Colonic mucosa (tissue), 4 donors: Measurements from ENCODE around the gene SLC39A13. TPM values are rescaled to one million over a fixed set of nuclear protein-coding genes. Genes with fewer than 3 reads are reported as not detected.
A peak's percentile ranks its signal among the peaks of the same experiment; 100 is the strongest.

Source experiments
- DNase-seq: peaks from one replicate; pipeline ENCODE4 v3.0.0-alpha.2; 2020
- H3K27ac ChIP-seq: fragments of 200-600 bp; one replicate; pipeline ENCODE4 v1.8.0; 2021
- H3K27me3 ChIP-seq: fragments of 200-600 bp; one replicate; pipeline ENCODE4 v1.8.0; 2021
- H3K36me3 ChIP-seq: fragments of 200-600 bp; one replicate; pipeline ENCODE4 v1.8.0; 2021
- H3K4me1 ChIP-seq: fragments of 200-600 bp; one replicate; pipeline ENCODE4 v1.8.0; 2021; ENCODE audit warnings: mild to moderate bottlenecking
- H3K4me3 ChIP-seq: fragments of 200-600 bp; one replicate; pipeline ENCODE4 v1.8.0; 2021
- H3K9ac ChIP-seq, 2 donors: one replicate each; pipeline ENCODE4 v1.7.0; 2013; ENCODE audit warnings: control low read depth in 2 of 2, low read depth in 2 of 2, low read length in 2 of 2
- H3K9me3 ChIP-seq: fragments of 200-600 bp; one replicate; pipeline ENCODE4 v1.8.0; 2021
- intact Hi-C: fragments of 100-400 bp; cut with DNase I; formaldehyde crosslinking; loops from one replicate; pipeline ENCODE4 v1.14.1; 2022
- total RNA-seq, 2 donors: library from RNA; stranded (reverse); fragmentation: NEBNext Ultra II Directional in 1 of 2; extraction: Animal tissue kit (Norgen Biotek cat#: 25700) in 1 of 2; gene quantifications; one replicate each; pipeline ENCODE4 v1.2.1, GENCODE V29; 2021
- TF ChIP-seq, protein P1 (sequence below): fragments of 200-600 bp; IDR thresholded peaks from one replicate; pipeline ENCODE4 v1.8.0; 2022; ENCODE audit warnings: antibody characterized with exemption, mild to moderate bottlenecking
- donor health status: healthy.
- donor health status: DM: no; HTN: no; CAD: no.
- donor health status: DM: no; HTN: no; CAD: no.

SLC39A13 gene
- total RNA-seq, 2 donors from 2014 or later, result 14.3 to 18.6 TPM

GRCh38 chr11:47377571-47378009 is 30.8 kb upstream of the SLC39A13 start:
- Histone ChIP-seq H3K4me3 (peak overlapping the region; percentile 30), H3K9me3 (no peaks in the 10 kb centered on the region), H3K36me3 (no peaks in the 10 kb centered on the region), H3K9ac (peak overlapping the region; percentile 31 to 68), H3K4me1 (no peaks in the 10 kb centered on the region), H3K27me3 (no peaks in the 10 kb centered on the region), H3K27ac (peak overlapping the region; percentile 55)
- TF ChIP-seq, protein P1, sequence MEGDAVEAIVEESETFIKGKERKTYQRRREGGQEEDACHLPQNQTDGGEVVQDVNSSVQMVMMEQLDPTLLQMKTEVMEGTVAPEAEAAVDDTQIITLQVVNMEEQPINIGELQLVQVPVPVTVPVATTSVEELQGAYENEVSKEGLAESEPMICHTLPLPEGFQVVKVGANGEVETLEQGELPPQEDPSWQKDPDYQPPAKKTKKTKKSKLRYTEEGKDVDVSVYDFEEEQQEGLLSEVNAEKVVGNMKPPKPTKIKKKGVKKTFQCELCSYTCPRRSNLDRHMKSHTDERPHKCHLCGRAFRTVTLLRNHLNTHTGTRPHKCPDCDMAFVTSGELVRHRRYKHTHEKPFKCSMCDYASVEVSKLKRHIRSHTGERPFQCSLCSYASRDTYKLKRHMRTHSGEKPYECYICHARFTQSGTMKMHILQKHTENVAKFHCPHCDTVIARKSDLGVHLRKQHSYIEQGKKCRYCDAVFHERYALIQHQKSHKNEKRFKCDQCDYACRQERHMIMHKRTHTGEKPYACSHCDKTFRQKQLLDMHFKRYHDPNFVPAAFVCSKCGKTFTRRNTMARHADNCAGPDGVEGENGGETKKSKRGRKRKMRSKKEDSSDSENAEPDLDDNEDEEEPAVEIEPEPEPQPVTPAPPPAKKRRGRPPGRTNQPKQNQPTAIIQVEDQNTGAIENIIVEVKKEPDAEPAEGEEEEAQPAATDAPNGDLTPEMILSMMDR, result no peak
- intact Hi-C loops, result loop anchor here (5.0 to 10.0 kb wide), 2 partner anchors 75 to 477 kb away; no protein-coding TSS in a partner anchor
- DNase-seq, result no peak

DNA sequence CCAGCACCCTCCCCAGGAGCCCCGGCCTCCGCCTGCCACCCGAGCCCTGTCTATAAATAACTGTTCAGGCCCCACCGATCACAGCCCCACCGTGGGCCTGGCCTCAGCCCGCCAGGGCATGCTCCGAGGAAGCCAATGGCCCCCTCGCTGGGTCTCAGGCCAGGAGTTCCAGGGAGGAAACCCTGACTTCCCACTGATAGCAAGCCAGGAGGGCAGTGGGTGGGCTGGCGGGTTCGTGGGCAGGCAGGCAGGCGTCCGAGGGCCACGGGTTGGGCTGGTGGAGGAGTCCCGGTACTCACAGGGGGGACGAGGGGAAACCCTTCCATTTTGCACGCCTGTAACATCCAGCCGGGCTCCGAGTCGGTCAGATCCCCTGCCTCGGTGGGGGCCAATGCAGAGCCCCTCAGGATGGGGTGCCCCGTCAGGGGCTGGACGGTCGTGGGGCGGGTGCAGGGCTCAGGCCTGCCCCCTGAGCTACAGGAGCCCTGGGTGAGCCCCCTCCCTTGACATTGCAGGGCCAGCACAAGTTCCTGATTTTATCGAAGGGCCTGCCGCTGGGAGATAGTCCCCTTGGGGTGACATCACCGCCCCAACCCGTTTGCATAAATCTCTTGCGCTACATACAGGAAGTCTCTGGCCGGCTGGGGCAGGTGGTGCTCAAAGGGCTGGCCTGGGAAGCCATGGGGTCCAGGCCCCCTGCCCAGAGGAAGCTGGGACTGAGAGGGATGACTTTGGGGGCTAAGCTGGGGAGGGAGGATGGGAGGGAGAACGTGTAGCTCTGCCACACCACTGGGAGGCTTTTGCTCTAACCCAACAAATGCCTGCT is 30.2 kb upstream of the SLC39A13 start, which contains the start of gene SPI1:
TSS of gene SPI1 (minus strand) at position 538 of the 826 bp plus-strand sequence. CDS start at position 344, 194 bp downstream.
- Histone ChIP-seq H3K4me1 (no peaks in the 10 kb centered on the region), H3K27me3 (no peaks in the 10 kb centered on the region), H3K27ac (peak within 1 kb of the TSS; percentile 55), H3K4me3 (peak within 1 kb of the TSS; percentile 30), H3K9me3 (no peaks in the 10 kb centered on the region), H3K9ac (peak within 1 kb of the TSS; percentile 31 to 68), H3K36me3 (no peaks in the 10 kb centered on the region)
- TF ChIP-seq, protein P1, result no peak
- DNase-seq, result peak; percentile 49
- intact Hi-C loops, result loop anchor here (5.0 to 10.0 kb wide), 2 partner anchors 74 to 477 kb away; no protein-coding TSS in a partner anchor

- peak overlapping the region in 1 of 2 donors; percentile 33 for H3K9ac ChIP-seq
- no peak overlapping the region for H3K4me3 ChIP-seq
- DNase-seq, result no peak
- no peaks in the 10 kb centered on the region for H3K27me3 ChIP-seq
- H3K9me3 ChIP-seq, result no peaks in the 10 kb centered on the region
- H3K27ac ChIP-seq, result peak overlapping the region; percentile 37
- H3K4me1 ChIP-seq, result no peaks in the 10 kb centered on the region
- TF ChIP-seq, protein P1, result no peak
- no peaks in the 10 kb centered on the region for H3K36me3 ChIP-seq
- intact Hi-C loops, result loop anchor here (5.0 to 10.0 kb wide), 2 partner anchors 73 to 476 kb away; no protein-coding TSS in a partner anchor
Measured at GRCh38 chr11:47378836-47379170, 29.6 kb upstream of the SLC39A13 start.

GRCh38 chr11:47379317-47379716 is 29.1 kb upstream of the SLC39A13 start:
- Histone ChIP-seq H3K27me3 (no peaks in the 10 kb centered on the region), H3K4me1 (no peaks in the 10 kb centered on the region), H3K9me3 (no peaks in the 10 kb centered on the region), H3K27ac (no peak overlapping the region), H3K4me3 (no peak overlapping the region), H3K9ac (no peak overlapping the region), H3K36me3 (no peaks in the 10 kb centered on the region)
- no peak for DNase-seq
- intact Hi-C loops, result loop anchor here (5.0 to 10.0 kb wide), 2 partner anchors 73 to 475 kb away; no protein-coding TSS in a partner anchor
- TF ChIP-seq, protein P1, result no peak

DNA sequence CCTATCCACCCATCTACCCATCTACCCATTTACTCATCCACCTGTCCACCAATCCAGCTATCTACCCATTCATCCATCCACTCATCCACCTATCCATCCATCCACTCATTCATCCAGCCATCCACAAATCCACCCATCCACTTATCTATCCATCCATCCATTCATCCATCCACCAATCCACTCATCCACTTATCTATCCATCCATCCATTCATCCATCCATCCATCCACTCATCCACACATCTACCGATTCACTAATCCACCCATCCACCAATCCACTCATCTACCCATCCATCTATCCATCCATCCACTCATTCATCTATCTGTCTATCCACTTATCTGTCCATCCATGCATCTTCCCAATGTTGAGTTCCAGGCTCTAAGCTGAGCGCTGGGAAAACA is 28.3 kb upstream of the SLC39A13 start:
- Histone ChIP-seq H3K36me3 (no peaks in the 10 kb centered on the region), H3K4me3 (no peak overlapping the region), H3K9me3 (no peaks in the 10 kb centered on the region), H3K4me1 (no peaks in the 10 kb centered on the region), H3K27me3 (no peaks in the 10 kb centered on the region), H3K9ac (no peak overlapping the region), H3K27ac (no peak overlapping the region)
- no peak for DNase-seq
- TF ChIP-seq, protein P1, result no peak
- intact Hi-C loops, result no loop called here
